DMS53 treated with DMSO at 0.1 percent for 48 hours (cell line): Measurements from ENCODE around the gene PDCD6IP.

Experiments
- DNase-seq: peaks from one replicate; lab custom pipeline; 2025; ENCODE audit not compliant: unreplicated experiment; lab: John Stamatoyannopoulos, UW

PDCD6IP gene

DNA sequence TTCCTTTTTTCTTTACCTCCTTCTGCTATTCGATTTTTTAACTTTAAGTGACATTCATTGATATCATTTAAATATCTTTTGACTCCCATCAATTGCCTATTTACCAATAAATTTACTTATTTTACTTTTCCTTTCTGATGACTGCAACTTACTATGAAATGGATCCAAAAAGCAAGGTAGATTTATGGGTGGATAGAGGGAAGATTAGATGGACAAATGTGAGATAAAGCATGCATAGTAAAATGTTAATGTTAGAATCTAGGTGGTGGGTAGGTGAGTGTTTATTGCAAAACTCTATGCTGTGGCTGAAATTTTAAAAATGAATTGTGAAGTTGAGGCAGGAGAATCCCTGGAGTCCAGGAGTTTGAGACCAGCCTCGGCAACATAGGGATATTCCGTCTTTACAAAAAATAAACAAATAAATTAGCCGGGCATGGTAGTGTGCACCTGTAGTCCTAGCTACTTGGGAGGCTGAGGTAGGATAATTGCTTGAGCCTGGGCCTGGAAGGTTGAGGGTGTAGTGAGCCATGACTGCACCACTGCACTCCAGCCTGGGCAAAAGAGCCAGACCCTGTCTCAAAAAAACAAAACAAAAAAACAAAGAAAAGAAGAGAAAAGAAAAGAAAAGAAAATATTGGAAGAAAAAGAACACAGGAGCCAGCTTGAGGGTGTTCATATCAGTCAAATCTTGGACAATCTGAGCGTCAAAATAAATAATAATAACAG is 6.1 kb upstream of the PDCD6IP start:
- no peak for DNase-seq

DNA sequence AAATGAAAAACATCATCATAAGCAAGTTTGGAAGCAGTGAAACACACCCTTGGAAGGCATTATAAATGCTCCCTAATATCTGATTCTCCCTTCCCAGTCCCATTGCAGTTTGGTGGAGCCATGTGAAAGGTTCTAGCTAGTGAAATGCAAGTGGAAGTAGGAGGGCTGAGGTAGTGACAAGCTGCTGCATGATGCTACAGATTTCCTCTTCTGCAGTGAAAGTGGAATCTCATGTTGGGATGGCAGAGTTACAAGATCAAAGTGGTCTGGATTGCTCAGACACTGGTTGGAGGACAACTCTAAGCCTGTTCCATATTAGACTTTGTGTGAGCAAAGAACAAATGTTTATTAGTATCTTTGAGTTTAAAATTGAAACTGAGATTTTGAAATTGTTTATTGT is 3.3 kb upstream of the PDCD6IP start:
- DNase-seq, result no peak

DNA sequence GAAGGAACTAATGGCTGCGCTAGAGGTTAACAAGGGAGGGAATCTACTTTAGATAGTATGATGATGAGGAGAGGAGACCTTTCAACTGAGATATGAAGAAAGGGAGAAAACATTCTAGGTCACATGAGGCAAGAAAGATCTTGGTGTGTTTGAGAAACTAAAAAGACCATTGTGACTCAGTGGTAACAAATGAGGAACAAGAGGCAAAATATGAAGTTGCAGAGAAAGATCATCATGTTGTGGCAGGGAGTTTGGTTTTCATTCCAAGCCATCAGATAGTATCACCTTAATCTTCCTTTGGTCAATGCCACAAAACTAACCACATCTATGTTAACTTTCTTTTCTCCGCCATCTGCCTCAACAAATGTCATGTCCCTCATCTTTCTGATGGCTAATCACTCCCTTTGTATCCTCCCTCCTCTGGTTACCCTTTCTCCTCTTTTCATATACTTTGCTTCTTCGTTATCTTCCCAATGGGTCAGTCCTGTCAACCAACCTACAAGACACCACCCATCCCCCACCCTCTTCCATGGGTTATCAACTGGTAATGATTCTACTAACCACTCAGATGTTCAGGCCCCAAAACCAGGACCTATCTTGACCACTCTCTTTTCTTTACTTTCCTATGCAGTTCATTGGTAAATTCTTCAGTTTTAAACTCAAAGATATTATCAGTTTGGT is 2.4 kb upstream of the PDCD6IP start:
- no peak for DNase-seq

DNA sequence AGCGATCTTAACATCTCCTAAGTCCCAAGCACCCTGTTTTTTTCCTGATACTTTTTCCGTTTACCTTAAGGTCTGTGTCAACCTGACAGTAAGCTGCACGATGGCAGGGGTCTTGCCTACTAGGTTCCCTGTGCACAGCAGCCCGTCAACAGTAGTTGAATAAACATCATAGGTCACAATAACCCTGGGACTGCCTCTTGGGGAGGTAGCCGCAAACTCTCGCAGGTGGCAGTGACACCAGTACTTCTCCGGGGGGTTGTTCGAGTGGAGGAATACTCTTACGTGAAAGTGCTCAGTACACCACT is 365 bp upstream of the PDCD6IP start:
- DNase-seq, result no peak

DNA sequence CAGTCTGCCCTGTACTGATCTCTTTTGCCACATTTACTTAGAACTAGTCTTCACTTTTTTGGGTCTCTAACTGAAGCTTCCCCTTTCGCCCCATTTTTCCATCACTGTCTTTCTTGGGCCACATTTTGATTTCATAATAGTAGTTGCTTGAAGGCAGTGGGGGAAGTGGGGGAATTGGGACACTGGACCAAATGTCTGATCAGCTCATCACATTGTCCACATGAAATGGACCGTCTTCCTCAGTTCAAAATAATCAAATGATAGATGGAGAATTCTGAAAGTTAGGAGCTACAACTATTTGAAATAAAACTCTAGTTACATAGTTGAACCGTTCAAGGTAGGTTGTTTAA is 747 bp downstream of the PDCD6IP start:
- no peak for DNase-seq

DNA sequence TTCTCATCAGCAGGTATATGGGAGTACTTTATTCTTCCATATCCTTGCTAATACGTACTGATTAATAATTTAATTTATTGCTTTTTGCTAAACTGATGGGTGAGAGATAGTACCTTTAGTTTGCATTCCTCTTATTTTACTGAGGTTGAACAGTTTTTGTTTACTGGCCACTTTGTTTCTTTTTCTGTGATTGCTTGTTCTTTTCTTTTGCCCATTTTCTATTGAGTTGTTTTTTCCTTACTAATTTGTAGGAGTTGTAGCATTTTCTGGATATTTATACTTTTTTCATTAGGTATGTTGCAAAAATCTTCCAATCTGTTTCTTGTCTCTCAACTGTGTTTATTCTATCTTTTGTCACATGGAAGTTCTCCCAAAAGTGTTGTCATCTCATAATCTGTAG is 4.8 kb downstream of the PDCD6IP start:
- DNase-seq, result no peak

DNA sequence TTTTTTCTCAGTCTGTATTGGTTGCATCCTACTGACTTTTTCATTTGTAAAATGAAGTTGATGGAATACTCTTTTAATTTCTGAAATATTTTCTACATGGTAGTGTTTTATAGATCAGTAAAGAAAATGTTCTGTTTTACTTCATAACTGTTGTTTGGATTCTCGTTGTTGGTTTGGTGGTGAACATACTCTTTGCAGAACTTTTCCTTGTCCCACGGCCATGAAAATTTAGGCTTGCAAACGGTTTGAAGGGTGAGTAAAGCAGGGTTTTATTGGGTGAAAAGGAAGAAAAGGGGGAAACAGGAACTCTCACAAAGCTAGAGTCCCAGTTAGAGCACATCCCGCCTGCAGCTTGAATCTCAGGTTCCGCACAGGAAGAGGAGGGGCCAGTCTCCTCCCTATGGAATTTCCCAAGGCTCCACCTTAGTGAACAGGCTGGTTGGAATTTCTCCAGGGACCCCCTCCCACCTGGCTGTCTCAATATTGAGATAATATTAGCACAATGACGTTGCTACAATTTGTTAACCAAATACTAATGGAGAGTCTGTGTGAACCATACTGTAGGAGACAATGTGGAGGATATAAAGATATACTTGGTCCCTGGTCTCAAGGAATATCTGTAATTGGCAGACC is 5.6 kb downstream of the PDCD6IP start:
- no peak for DNase-seq

DNA sequence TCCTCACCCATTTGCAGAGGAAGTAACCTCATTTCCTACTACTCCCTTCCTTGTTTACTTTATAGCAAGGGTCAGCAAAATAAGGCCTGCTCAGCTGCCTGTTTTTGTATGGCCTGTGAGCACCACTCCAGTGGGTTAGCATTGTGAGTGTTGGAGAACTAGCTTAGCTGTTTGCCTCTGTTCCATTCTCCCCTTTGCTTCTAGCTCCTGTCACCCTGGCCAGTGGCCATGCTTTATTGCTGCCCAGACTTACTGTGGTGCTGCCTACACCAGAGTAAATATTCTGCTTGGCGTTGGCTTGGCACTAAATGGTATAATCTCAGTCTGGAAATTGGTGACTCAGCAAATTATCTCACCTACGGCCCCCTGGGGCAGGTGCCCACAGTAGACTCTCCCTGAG is 8.8 kb downstream of the PDCD6IP start:
- DNase-seq, result no peak

DNA sequence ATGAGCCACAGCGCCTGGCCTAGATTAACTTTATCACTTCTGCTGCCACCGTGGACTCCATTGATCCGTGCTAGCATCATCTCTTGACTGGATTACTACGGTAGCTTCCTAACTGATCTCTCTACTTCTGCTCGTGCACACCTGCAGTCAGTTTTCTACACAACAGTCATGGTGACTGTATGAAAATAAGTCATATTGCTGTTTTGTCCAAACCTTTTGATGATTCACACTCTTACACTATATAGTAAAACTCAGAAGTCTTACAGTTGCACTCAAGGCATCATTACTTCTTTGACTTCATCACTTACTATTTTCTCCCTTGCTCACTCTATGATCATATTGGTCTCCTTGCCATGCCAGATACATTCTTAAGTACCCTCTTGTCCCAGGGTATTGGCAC is 10.1 kb downstream of the PDCD6IP start:
- DNase-seq, result no peak

DNA sequence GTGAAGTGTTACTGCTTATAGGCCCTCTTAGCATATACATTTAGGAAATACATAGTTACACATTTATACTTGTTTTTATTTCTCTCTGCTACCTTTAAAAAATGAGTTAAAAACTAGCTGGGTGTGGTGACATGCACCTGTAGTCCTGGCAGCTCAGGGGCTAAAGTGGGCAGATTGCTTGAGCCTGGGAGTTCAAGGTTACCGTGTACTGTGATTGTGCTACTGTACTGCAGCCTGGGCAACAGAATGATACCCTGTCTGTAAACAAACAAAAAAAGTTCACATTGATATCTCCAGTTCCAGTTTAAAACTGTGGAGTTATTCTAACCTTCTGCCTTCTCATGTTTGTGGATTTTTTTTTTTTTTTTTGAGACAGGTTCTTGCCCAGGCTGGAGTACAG is 12.1 kb downstream of the PDCD6IP start:
- no peak for DNase-seq

DNA sequence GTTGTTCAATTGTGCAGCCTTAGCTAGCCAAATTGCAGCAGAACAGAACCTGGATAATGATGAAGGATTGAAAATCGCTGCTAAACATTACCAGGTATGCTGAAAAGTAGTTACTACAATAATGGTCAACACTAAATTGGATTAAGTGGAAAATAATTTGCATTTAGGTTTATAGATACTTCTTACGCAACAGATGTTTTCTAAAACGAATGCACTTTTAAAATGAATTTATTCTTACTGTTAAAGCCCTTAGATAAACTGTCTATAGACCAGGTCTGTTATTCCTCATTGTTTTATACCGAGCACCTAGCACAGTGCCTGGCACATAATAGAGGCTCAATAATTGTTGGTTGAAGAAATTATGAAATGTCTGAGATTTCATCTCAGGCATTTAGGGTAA is 23.6 kb downstream of the PDCD6IP start:
- no peak for DNase-seq

DNA sequence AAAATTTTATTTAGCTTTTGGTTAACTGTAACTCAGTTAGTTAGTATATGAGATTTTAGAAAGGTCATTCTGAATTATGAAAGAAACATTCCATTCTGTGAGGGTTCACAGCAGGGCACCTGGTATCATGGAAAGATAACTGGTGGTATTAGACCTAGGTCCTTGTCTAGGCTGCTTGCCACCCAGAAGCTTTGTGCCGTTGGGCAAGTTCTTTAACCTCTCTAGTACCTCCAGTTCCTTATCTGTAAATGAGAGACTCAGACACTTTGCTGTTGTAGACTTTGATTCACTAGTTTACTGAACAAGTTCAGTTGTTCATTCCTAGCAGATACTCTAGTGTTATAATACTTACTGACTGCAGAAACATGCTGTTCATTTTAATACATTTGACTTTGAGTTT is 25.4 kb downstream of the PDCD6IP start:
- DNase-seq, result no peak

DNA sequence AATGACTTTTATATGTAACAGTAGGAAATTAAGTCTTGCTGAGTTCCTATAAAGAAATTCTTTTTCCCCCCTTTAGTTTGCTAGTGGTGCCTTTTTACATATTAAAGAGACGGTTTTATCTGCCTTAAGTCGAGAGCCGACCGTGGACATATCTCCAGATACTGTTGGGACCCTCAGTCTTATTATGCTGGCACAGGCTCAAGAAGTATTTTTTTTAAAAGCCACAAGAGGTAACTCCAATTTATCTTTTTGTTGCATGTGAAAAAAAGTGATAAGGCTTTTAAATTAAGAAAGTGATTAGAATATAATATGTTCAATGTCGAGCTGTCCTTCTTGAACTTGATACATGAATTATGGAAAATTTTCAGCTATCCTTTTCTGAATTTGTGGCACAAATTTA is 26.7 kb downstream of the PDCD6IP start:
- DNase-seq, result no peak

DNA sequence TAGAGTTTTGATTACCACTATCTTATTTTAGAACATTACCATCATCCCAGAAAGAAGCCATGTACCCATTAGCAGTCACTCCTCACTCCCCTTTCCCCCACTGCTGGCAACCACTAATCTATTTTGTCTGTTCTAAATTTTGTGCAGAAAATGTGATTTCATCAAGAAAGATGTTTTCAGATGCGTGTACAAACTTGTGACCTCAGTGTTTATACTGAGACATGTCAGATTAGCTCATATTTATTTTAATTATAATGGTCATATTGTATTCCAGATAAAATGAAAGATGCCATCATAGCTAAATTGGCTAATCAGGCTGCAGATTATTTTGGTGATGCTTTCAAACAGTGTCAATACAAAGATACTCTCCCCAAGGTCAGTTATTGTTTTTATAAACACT is 27.8 kb downstream of the PDCD6IP start:
- no peak for DNase-seq

DNA sequence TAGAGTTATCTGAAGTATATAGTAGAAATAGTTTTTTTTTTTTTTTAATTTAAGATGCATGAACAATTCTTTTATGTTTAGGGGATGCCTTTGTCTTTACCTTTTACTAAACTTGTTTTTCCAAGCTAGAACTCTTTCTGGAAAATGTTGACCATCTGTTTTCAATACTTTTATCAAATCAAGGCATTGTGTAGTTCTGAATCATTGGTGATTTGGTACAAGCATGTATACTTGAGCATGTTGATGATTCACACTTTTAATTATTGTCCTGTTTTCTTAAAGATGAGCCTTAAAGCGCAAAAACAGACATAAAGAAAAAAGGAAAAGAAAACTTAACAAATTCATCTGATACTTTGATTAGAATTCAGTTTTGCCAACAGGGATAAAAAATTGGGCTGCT is 28.3 kb downstream of the PDCD6IP start:
- DNase-seq, result no peak

DNA sequence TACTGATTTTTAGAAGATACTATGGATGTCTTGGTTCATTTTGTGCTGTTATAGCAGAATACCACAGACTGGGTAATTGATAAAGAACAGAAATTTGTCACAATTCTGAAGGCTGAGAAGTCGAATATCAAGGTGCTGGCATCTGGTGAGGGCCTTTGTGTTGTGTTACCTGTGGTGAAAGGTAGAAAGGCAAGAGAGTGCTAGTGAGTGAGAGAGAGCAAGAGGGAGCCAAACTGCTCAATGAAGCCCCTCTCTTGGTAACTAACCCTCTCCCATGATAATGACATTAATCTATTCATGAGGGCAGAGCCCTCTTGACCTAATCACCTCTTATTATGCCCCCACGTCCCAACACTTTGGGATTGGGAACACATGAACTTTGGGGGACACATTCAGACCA is 31.3 kb downstream of the PDCD6IP start:
- DNase-seq, result no peak

DNA sequence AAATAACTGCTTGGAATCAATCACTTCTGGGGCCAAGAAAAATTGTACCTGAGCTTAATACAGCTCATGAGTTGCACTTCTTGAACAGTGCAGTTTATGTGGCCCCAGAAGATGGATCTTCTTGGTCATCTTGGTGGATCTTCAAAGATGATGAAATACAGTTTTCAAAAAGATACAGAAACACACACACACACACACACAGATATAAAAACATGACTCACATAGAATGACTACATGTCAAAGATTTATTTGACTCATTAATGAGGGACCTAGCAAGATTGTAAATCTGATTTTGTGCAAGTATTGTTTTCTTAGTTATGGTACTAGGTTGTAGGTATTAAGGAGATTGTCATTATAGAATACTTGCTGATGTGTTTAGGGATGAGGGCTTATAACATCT is 32.6 kb downstream of the PDCD6IP start:
- no peak for DNase-seq

DNA sequence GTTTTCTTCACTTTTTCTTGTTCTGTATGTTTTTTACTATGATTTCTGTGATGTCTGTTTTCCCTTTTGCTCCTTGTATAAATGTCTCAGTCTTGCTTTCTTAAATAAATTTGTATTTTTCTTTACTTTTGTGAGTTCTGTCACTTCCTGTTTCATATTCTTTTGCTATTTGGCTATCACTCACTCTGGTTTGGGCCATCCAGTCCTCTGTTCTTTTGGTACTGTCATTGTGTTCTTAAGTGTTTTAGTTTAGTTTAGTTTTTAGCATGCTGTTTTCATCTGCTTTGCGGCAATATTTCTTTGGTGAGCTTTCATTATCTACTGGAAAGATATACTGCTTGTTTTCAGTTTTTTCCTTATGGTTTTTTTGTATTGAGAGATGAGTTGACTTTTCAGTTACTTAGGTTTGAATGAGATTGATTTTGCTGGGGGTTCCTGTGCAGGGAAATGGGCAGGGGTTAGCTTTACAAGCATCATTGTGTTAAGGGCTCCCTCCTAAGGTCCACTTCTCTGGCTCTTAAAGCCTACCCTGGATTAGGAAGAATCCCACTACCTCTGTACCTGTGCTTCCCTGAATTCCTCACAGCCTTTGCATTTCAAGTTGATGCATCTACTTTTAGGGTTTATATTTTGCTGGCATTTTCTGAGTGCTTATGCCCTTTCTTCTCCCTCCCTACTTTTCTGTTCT is 35.1 kb downstream of the PDCD6IP start:
- no peak for DNase-seq

DNA sequence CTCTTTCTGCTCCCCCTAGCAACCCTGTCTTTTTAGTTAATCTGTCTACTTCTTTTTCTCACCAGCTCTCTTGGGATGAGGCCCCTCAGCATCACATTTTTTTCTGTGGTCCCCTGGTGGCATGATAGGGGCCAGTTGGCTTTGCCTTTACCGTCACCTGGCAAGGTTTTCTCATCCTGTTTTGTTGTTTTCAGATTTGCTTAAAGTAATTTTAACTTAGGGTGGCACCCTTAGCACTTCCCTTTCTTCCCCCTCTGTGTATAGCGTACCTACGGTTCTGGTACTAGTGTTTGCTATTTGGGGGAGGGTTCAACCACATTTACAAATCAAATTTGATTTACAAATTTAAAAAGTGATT is 35.6 kb downstream of the PDCD6IP start:
- no peak for DNase-seq

DNA sequence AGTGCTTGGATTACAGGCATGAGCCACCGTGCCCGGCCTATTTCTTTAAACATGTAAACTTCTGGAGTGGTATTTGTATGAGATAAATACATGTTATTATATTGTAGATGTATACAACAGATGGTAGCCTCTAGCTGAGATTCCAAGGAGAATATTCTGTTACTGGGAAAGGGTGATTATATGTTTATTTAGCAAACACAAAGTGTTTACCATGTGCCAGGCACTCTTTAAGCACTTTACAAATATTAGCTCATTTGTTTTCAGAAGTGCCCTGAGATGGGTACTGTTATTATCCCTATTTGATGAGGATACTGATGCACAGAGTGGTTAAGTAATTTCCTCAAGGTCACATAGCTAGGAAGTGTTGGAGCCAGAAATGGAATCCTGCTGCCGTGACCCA is 38.8 kb downstream of the PDCD6IP start:
- DNase-seq, result peak; percentile 50

DNA sequence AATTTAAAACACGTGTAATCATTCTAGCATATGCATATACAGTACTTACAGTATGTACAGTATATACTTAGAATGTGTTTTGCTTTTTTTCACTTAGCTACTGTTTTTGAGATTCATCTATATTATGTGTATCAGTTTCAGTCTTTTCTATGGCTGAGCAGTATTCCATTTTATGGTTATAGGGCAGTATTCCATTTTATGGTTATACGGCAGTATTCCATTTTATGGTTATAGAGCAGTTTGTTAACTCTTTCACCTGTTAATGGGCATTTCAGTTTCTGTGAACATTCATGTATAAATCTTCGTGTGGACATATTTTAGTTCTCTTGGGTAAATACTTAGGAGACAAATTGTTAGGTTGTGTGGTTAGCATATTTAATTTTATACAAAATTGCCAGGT is 40.9 kb downstream of the PDCD6IP start:
- DNase-seq, result no peak

DNA sequence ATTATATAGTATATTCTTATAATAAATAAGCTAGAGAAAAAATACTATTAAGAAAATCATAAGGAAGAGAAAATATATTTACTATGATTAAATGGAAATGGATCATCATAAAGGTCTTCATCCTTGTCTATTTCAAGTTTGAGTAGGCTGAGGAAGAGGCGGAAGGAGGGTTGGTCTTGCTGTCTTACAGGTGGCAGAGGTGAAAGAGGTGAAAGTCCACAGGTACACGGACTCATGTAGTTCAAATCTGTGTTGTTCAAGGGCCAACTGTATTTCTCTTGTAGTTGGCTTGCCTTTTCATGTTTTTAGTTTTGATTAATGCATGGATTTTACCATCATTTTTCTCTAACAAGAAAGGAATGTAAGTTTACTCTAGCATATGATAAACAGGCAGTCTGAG is 41.7 kb downstream of the PDCD6IP start:
- no peak for DNase-seq
